ENCODE data around the gene SLC28A1. TPM values are rescaled to one million over a fixed set of nuclear protein-coding genes. Genes with fewer than 3 reads are reported as not detected.

Gene SLC28A1
- polyA plus RNA-seq, 1 of the 3 experiments (the other 2 are of a cell fraction), result not detected

- WGBS (ENCODE audit: low lambda C conversion rate), result 86% methylated on average over 11 of the region's 11 CpGs
- no peak overlapping the region for H3K27ac ChIP-seq (ENCODE audit: low read depth in 2 of 2, low read length in 1 of 2)
- H2AFZ ChIP-seq (ENCODE audit: low read depth), result no peak overlapping the region
- no peak overlapping the region for H3K9ac ChIP-seq
- no peaks in the 10 kb centered on the region for H3K36me3 ChIP-seq (replicated peaks in 1 of 2; ENCODE audit: control insufficient read depth in 1 of 2, insufficient read depth in 2 of 2, low read length in 1 of 2)
- H3K4me3 ChIP-seq (ENCODE audit: low read depth in 2 of 2, low read length in 1 of 2), result no peak overlapping the region
- no peaks in the 10 kb centered on the region for H4K20me1 ChIP-seq (ENCODE audit: insufficient read depth)
- H3F3A ChIP-seq (replicated peaks; ENCODE audit: insufficient read depth), result peaks cover 23% of the 10 kb centered on the region
- DNase-seq, result no peak
- H3K9me2 ChIP-seq, result no peaks in the 10 kb centered on the region
- 0 out of 2 replicates have a peak, but pooled peaks cover 5% of the 10 kb centered on the region for H3K9me3 ChIP-seq
- TF ChIP-seq PBX3 (IDR thresholded peaks at IDR 0.05) (no peak), FOXM1 (IDR thresholded peaks at IDR 0.05; ENCODE audit: low read depth) (no peak), RAD21 (IDR thresholded peaks at IDR 0.05; ENCODE audit: low read length) (no peak)
- TF ChIP-seq, protein P1, sequence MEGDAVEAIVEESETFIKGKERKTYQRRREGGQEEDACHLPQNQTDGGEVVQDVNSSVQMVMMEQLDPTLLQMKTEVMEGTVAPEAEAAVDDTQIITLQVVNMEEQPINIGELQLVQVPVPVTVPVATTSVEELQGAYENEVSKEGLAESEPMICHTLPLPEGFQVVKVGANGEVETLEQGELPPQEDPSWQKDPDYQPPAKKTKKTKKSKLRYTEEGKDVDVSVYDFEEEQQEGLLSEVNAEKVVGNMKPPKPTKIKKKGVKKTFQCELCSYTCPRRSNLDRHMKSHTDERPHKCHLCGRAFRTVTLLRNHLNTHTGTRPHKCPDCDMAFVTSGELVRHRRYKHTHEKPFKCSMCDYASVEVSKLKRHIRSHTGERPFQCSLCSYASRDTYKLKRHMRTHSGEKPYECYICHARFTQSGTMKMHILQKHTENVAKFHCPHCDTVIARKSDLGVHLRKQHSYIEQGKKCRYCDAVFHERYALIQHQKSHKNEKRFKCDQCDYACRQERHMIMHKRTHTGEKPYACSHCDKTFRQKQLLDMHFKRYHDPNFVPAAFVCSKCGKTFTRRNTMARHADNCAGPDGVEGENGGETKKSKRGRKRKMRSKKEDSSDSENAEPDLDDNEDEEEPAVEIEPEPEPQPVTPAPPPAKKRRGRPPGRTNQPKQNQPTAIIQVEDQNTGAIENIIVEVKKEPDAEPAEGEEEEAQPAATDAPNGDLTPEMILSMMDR (IDR thresholded peaks at IDR 0.05), result no peak
- TF ChIP-seq, protein P2, sequence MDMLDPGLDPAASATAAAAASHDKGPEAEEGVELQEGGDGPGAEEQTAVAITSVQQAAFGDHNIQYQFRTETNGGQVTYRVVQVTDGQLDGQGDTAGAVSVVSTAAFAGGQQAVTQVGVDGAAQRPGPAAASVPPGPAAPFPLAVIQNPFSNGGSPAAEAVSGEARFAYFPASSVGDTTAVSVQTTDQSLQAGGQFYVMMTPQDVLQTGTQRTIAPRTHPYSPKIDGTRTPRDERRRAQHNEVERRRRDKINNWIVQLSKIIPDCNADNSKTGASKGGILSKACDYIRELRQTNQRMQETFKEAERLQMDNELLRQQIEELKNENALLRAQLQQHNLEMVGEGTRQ (IDR thresholded peaks at IDR 0.05; ENCODE audit: borderline replicate concordance, low read depth, low read length), result no peak
- POLR2A ChIA-PET, result no interaction called here
- CTCF ChIA-PET, result interaction anchor here (1.1 to 2.1 kb wide), 6 partner anchors 10 to 224 kb away, joined by 3 to 8 read pairs (median 4); no protein-coding TSS in a partner anchor
- no peaks in the 10 kb centered on the region for H3K79me2 ChIP-seq (ENCODE audit: insufficient read depth)
- H3K4me1 ChIP-seq (ENCODE audit: control insufficient read depth in 1 of 2, insufficient read depth in 2 of 2, low read depth in 1 of 2, low read length in 1 of 2), result peaks cover 0 to 7% of the 10 kb centered on the region in 2 experiments; a peak in 3 of 4 replicates
- no peak overlapping the region for H3K4me2 ChIP-seq
- H3K27me3 ChIP-seq (ENCODE audit: insufficient read depth), result no peaks in the 10 kb centered on the region
These were observed 60.4 kb downstream of the SLC28A1 start for GRCh38 chr15:84944861-84945260.

DNA sequence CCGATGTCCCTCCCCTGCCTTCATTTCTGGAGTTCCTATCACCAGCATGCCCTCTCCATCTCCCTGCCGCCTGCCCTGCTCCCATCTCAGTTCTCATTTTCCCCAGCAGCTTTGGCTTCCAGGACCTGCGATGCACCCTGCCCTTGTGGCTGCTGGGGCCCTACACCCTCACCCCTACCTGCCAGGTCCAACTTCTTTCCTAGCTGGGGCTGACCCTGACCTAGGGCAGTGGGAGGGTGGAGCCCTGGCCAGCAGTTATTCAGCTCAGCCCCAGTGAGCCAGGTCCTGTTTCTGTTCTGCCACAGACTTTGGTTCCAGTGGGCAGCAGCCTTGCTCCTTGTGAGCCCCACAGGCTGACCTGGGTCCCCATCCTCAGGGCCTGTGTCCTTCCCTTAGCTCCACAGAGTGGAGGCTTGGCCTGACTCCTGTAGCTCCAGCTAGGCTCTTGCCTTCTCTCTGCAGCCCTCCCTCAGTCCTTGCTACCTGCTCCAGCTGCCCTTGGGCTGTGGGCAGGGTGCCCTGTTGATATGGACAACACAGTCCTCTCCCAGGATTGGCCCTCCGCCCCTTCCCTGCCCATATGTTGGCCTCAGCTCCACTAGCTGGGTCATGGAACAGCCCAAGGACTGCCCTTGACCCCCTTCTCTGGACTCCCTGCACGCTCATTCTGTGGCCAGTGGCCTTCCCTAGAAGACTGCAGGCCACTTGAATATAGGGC, 62.5 kb downstream of the SLC28A1 start:
- no peaks in the 10 kb centered on the region for H3K27me3 ChIP-seq (ENCODE audit: insufficient read depth)

More for the DNA sequence above, 62.5 kb downstream of the SLC28A1 start:
- ChIA-PET CTCF (interaction anchor here (0.5 to 2.1 kb wide), 4 partner anchors 8 to 359 kb away, joined by 3 to 7 read pairs (median 5); no protein-coding TSS in a partner anchor), POLR2A (no interaction called here)
- no peak for DNase-seq
- Histone ChIP-seq H3F3A (replicated peaks; ENCODE audit: insufficient read depth) (peaks cover 23% of the 10 kb centered on the region), H3K4me1 (ENCODE audit: control insufficient read depth in 1 of 2, insufficient read depth in 2 of 2, low read depth in 1 of 2, low read length in 1 of 2) (peaks cover 0 to 7% of the 10 kb centered on the region in 2 experiments; a peak in 3 of 4 replicates), H3K79me2 (ENCODE audit: insufficient read depth) (no peaks in the 10 kb centered on the region), H3K4me2 (no peak overlapping the region), H3K9ac (no peak overlapping the region), H3K9me3 (no peaks in the 10 kb centered on the region), H2AFZ (ENCODE audit: low read depth) (no peak overlapping the region), H3K36me3 (replicated peaks in 1 of 2; ENCODE audit: control insufficient read depth in 1 of 2, insufficient read depth in 2 of 2, low read length in 1 of 2) (no peaks in the 10 kb centered on the region), H3K27ac (ENCODE audit: low read depth in 2 of 2, low read length in 1 of 2) (peak overlapping the region in 1 of 2 experiments; percentile 95; a peak in 2 of 4 replicates), H4K20me1 (ENCODE audit: insufficient read depth) (no peaks in the 10 kb centered on the region), H3K4me3 (ENCODE audit: low read depth in 2 of 2, low read length in 1 of 2) (no peak overlapping the region), H3K9me2 (no peaks in the 10 kb centered on the region)
- WGBS (ENCODE audit: low lambda C conversion rate), result 82% methylated on average over 5 of the region's 5 CpGs
- TF ChIP-seq PBX3 (IDR thresholded peaks at IDR 0.05) (no peak), TEAD4 (IDR thresholded peaks at IDR 0.05; ENCODE audit: borderline replicate concordance, insufficient read depth) (no peak), TAF1 (IDR thresholded peaks at IDR 0.05; ENCODE audit: borderline replicate concordance, low read depth, low read length) (no peak), GABPA (IDR thresholded peaks at IDR 0.05; ENCODE audit: low read depth) (no peak), RFX5 (IDR thresholded peaks at IDR 0.05; ENCODE audit: low read length) (no peak)
- TF ChIP-seq, protein P3, sequence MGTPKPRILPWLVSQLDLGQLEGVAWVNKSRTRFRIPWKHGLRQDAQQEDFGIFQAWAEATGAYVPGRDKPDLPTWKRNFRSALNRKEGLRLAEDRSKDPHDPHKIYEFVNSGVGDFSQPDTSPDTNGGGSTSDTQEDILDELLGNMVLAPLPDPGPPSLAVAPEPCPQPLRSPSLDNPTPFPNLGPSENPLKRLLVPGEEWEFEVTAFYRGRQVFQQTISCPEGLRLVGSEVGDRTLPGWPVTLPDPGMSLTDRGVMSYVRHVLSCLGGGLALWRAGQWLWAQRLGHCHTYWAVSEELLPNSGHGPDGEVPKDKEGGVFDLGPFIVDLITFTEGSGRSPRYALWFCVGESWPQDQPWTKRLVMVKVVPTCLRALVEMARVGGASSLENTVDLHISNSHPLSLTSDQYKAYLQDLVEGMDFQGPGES (IDR thresholded peaks at IDR 0.05; ENCODE audit: low read depth, low read length), result no peak

Measured in SK-N-SH (cell line).